CD4-positive, alpha-beta T cell (primary cell): ENCODE results near the gene CPO. TPM values are rescaled to one million over a fixed set of nuclear protein-coding genes. Genes with fewer than 3 reads are reported as not detected.

Source experiments
- ATAC-seq: fragments of 200-7000 bp; cut with Tn5 transposase; one replicate; pipeline ENCODE4 v1.10.0; 2022; ENCODE audit warnings: mild to moderate bottlenecking; ENCODE audit not compliant: poor library complexity
- CTCF ChIA-PET: fragments of 350-600 bp; sonication (Branson Sonifier 250); formaldehyde crosslinking; loops from one replicate; lab custom pipeline; 2021; ENCODE audit warnings: antibody characterized with exemption, inconsistent platforms; lab: Charles Lee
- POLR2A ChIA-PET: fragments of 350-600 bp; sonication (Branson Sonifier 250); formaldehyde crosslinking; loops from one replicate; lab custom pipeline; 2021; ENCODE audit warnings: antibody characterized with exemption, inconsistent platforms; lab: Charles Lee
- DNase-seq, 14 experiments: peaks; one replicate each; pipeline ENCODE4 v3.0.0-alpha.2; 2013 to 2020; ENCODE audit warnings: mixed read lengths in 2 of 14
- H3K27ac ChIP-seq, 2 donors: one replicate each; pipeline versions ENCODE4 v1.5.1 to v1.7.0; 2013; ENCODE audit warnings: low read length in 2 of 2, low read depth in 1 of 2, mild to moderate bottlenecking in 1 of 2
- H3K27me3 ChIP-seq, 2 experiments: 1 replicate in 1 of 2; 2 replicates in 1 of 2; pipeline versions ENCODE4 v1.6.1 to v1.7.0; 2013; ENCODE audit warnings: low read length in 2 of 2, control low read depth in 1 of 2, mild to moderate bottlenecking in 1 of 2, moderate library complexity in 1 of 2; ENCODE audit not compliant: insufficient read depth in 2 of 2, control insufficient read depth in 1 of 2
- H3K36me3 ChIP-seq: one replicate; pipeline ENCODE4 v1.6.1; 2013; ENCODE audit warnings: low read length, control low read depth; ENCODE audit not compliant: insufficient read depth
- H3K4me1 ChIP-seq: one replicate; pipeline ENCODE4 v1.6.1; 2013; ENCODE audit warnings: low read length, control low read depth; ENCODE audit not compliant: insufficient read depth
- H3K4me3 ChIP-seq: one replicate; pipeline ENCODE4 v1.5.1; 2013; ENCODE audit warnings: mild to moderate bottlenecking, low read length, moderate library complexity
- H3K9me3 ChIP-seq, 2 experiments: 1 replicate in 1 of 2; 2 replicates in 1 of 2; pipeline versions ENCODE4 v1.6.1 to v1.7.0; 2013; ENCODE audit warnings: low read length in 2 of 2, mild to moderate bottlenecking in 2 of 2, control low read depth in 1 of 2, moderate library complexity in 1 of 2; ENCODE audit not compliant: control insufficient read depth in 1 of 2, insufficient read depth in 1 of 2
- H3K27ac Mint-ChIP-seq: one replicate; pipeline ENCODE4 v1.8.0; 2020; ENCODE audit warnings: mixed read lengths
- H3K27me3 Mint-ChIP-seq: one replicate; pipeline ENCODE4 v1.8.0; 2021; ENCODE audit warnings: mixed read lengths
- H3K36me3 Mint-ChIP-seq: one replicate; pipeline ENCODE4 v1.8.0; 2021; ENCODE audit warnings: low read depth, mixed read lengths
- H3K4me1 Mint-ChIP-seq: one replicate; pipeline ENCODE4 v1.8.0; 2021; ENCODE audit warnings: low read depth, mixed read lengths
- H3K4me3 Mint-ChIP-seq: one replicate; pipeline ENCODE4 v1.8.0; 2020; ENCODE audit warnings: mild to moderate bottlenecking, mixed read lengths
- H3K9me3 Mint-ChIP-seq: one replicate; pipeline ENCODE4 v1.8.0; 2020; ENCODE audit warnings: mixed read lengths
- CTCF ChIP-seq: fragments of 200-600 bp; IDR thresholded peaks from one replicate; pipeline ENCODE4 v1.8.0; 2022; ENCODE audit warnings: antibody characterized with exemption, mild to moderate bottlenecking
- intact Hi-C, 2 experiments: fragments of 100-400 bp; cut with DNase I in 1 of 2; cut with micrococcal nuclease in 1 of 2; formaldehyde crosslinking; loops; one replicate each; pipeline versions ENCODE4 v1.15.1 to v1.9.0; 2023 to 2025; cut with DNase I, micrococcal nuclease
- total RNA-seq, 174 experiments: library from RNA in 2 of 174; stranded (reverse) in 2 of 174; gene quantifications; one replicate each; pipeline ENCODE4 v1.2.3 and lab custom pipeline; 2021 to 2026

The CPO gene
- total RNA-seq, 2 experiments from 2014 or later: not detected

- H3K27me3 Mint-ChIP-seq: no peaks in the 10 kb centered on the region
These were observed 51.8 kb downstream of the CPO start for GRCh38 chr2:206991070-206991469.

DNA sequence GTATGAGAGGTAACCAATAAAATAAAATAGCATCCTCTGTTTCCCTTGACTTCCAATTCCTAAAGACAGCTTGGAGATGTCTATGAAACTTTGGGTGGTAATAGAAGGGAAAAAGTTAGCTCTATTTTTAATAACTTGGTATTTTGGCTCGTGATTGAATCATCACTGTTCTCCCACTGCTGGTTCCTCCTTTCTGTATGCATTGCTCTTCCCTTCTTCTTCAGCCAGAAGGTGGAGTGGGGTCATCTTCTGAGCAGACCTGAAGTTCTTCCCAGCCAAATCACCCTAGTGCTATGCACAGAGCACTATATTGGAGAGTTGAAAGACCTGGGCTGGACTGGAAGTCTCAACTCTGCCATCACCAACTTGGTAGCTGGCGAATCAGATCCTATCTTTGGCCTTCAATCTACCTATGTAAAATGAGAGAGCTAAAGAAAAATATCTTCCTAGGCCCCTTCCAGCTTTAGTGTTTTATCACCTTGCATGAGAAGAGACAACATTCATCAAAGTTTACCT, 54.1 kb downstream of the CPO start:
- no peak for TF ChIP-seq CTCF
- no peak overlapping the region for H3K27ac ChIP-seq
- Mint-ChIP-seq H3K9me3 (no peaks in the 10 kb centered on the region), H3K27ac (peak overlapping the region; percentile 50), H3K36me3 (no peaks in the 10 kb centered on the region), H3K4me1 (peaks cover 28% of the 10 kb centered on the region), H3K27me3 (peaks cover 7% of the 10 kb centered on the region), H3K4me3 (no peak overlapping the region)
- H3K36me3 ChIP-seq: no peaks in the 10 kb centered on the region
- no peak overlapping the region for H3K4me3 ChIP-seq
- H3K9me3 ChIP-seq: no peaks in the 10 kb centered on the region
- peaks cover 0 to 2% of the 10 kb centered on the region in 2 experiments for H3K27me3 ChIP-seq
- H3K4me1 ChIP-seq: peaks cover 11% of the 10 kb centered on the region
- POLR2A ChIA-PET: no interaction called here
- CTCF ChIA-PET: no interaction called here
- DNase-seq (no peak), ATAC-seq (no peak)
- intact Hi-C loops: no loop called here

More at GRCh38 chr2:206991070-206991469, 51.8 kb downstream of the CPO start:
- TF ChIP-seq CTCF: no peak
- H3K36me3 ChIP-seq: no peaks in the 10 kb centered on the region
- no peak overlapping the region for H3K27ac Mint-ChIP-seq
- H3K36me3 Mint-ChIP-seq: no peaks in the 10 kb centered on the region
- H3K9me3 ChIP-seq: no peaks in the 10 kb centered on the region
- no peaks in the 10 kb centered on the region for H3K9me3 Mint-ChIP-seq
- peaks cover 28% of the 10 kb centered on the region for H3K4me1 Mint-ChIP-seq
- DNase-seq (no peak), ATAC-seq (no peak)
- H3K4me1 ChIP-seq: peaks cover 11% of the 10 kb centered on the region
- ChIA-PET CTCF (no interaction called here), POLR2A (no interaction called here)
- no peak overlapping the region for H3K4me3 Mint-ChIP-seq
- no peak overlapping the region for H3K27ac ChIP-seq
- intact Hi-C loops: no loop called here
- no peaks in the 10 kb centered on the region for H3K27me3 ChIP-seq
- H3K4me3 ChIP-seq: no peak overlapping the region

GRCh38 chr2:206993964-206994363, 54.6 kb downstream of the CPO start:
- Histone ChIP-seq H3K27me3 (peaks cover 0 to 2% of the 10 kb centered on the region in 2 experiments), H3K4me3 (no peak overlapping the region), H3K4me1 (peaks cover 11% of the 10 kb centered on the region), H3K9me3 (no peaks in the 10 kb centered on the region), H3K36me3 (no peaks in the 10 kb centered on the region), H3K27ac (no peak overlapping the region)
- ATAC-seq: no peak
- Mint-ChIP-seq H3K27me3 (peaks cover 7% of the 10 kb centered on the region), H3K4me3 (no peak overlapping the region), H3K27ac (peak overlapping the region; percentile 50), H3K9me3 (no peaks in the 10 kb centered on the region), H3K4me1 (peaks cover 27% of the 10 kb centered on the region), H3K36me3 (no peaks in the 10 kb centered on the region)
- ChIA-PET POLR2A (no interaction called here), CTCF (no interaction called here)
- no peak for DNase-seq
- TF ChIP-seq CTCF: no peak
- intact Hi-C loops: no loop called here
